Measurements from ENCODE around the gene ARMC9. TPM values are rescaled to one million over a fixed set of nuclear protein-coding genes. Genes with fewer than 3 reads are reported as not detected.

The ARMC9 gene
- total and polyA plus RNA-seq, 2 of the 13 experiments (the other 11 are each of a cell fraction or from before 2014, with no cell fraction given) = 9.1 to 12.8 TPM

DNA sequence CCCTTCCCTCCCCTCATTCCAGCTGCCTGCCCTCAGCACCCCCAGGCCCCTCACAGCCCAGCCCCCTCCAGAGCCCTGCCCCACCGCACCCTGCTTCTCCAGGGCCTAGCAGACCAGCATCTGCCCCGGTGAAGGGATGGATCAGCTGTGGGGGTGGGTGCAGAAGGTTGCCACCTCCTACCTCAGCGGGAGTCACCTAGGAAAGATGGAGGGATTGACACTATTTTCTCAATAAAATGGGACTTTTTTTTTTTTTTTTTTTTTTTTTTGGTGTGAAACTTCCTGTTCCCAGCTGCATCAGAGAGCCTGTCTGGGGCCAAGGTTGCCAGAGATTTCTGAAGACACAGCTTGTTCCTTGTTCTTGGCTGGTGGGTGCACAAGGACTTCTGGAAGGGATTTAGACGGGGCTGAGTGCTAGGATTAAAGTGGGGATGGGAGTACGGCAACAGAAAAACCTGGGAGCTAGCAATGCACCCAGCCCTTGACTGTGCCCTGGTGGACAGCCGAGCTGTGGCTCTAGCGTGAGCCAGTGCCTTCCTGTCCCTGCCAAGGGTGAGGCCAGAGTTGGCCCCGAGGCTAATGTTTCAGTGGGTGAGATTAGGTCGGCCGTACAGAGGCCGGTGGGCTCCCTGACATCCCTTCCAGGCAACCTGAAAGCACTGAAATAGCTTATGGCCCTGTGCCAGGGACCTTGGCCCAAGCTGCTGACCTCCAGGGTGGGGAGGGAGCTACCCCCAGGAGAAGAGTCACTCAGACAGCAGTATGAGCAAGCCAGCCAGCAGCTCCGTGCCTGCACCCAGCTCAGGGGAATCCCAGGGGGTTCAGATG is 201.6 kb downstream of the ARMC9 start (continued):
- TF ChIP-seq, protein P1, sequence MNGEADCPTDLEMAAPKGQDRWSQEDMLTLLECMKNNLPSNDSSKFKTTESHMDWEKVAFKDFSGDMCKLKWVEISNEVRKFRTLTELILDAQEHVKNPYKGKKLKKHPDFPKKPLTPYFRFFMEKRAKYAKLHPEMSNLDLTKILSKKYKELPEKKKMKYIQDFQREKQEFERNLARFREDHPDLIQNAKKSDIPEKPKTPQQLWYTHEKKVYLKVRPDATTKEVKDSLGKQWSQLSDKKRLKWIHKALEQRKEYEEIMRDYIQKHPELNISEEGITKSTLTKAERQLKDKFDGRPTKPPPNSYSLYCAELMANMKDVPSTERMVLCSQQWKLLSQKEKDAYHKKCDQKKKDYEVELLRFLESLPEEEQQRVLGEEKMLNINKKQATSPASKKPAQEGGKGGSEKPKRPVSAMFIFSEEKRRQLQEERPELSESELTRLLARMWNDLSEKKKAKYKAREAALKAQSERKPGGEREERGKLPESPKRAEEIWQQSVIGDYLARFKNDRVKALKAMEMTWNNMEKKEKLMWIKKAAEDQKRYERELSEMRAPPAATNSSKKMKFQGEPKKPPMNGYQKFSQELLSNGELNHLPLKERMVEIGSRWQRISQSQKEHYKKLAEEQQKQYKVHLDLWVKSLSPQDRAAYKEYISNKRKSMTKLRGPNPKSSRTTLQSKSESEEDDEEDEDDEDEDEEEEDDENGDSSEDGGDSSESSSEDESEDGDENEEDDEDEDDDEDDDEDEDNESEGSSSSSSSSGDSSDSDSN (CRISPR knock-in tag; IDR thresholded peaks at IDR 0.05) = peak; percentile 33; the same call in 1 of the 2 replicates
- TF ChIP-seq ZNF543 (CRISPR knock-in tag; IDR thresholded peaks at IDR 0.05) = no peak
- TF ChIP-seq, protein P2, sequence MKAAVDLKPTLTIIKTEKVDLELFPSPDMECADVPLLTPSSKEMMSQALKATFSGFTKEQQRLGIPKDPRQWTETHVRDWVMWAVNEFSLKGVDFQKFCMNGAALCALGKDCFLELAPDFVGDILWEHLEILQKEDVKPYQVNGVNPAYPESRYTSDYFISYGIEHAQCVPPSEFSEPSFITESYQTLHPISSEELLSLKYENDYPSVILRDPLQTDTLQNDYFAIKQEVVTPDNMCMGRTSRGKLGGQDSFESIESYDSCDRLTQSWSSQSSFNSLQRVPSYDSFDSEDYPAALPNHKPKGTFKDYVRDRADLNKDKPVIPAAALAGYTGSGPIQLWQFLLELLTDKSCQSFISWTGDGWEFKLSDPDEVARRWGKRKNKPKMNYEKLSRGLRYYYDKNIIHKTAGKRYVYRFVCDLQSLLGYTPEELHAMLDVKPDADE (CRISPR knock-in tag; IDR thresholded peaks at IDR 0.05) = no peak
- TF ChIP-seq, protein P3, sequence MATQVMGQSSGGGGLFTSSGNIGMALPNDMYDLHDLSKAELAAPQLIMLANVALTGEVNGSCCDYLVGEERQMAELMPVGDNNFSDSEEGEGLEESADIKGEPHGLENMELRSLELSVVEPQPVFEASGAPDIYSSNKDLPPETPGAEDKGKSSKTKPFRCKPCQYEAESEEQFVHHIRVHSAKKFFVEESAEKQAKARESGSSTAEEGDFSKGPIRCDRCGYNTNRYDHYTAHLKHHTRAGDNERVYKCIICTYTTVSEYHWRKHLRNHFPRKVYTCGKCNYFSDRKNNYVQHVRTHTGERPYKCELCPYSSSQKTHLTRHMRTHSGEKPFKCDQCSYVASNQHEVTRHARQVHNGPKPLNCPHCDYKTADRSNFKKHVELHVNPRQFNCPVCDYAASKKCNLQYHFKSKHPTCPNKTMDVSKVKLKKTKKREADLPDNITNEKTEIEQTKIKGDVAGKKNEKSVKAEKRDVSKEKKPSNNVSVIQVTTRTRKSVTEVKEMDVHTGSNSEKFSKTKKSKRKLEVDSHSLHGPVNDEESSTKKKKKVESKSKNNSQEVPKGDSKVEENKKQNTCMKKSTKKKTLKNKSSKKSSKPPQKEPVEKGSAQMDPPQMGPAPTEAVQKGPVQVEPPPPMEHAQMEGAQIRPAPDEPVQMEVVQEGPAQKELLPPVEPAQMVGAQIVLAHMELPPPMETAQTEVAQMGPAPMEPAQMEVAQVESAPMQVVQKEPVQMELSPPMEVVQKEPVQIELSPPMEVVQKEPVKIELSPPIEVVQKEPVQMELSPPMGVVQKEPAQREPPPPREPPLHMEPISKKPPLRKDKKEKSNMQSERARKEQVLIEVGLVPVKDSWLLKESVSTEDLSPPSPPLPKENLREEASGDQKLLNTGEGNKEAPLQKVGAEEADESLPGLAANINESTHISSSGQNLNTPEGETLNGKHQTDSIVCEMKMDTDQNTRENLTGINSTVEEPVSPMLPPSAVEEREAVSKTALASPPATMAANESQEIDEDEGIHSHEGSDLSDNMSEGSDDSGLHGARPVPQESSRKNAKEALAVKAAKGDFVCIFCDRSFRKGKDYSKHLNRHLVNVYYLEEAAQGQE (IDR thresholded peaks at IDR 0.05; ENCODE audit: borderline replicate concordance in 1 of 2, low read depth in 1 of 2, low read length in 2 of 2) = no peak
- TF ChIP-seq MEIS1 (CRISPR knock-in tag; IDR thresholded peaks at IDR 0.05; ENCODE audit: borderline replicate concordance) = no peak
- TF ChIP-seq, protein P4, sequence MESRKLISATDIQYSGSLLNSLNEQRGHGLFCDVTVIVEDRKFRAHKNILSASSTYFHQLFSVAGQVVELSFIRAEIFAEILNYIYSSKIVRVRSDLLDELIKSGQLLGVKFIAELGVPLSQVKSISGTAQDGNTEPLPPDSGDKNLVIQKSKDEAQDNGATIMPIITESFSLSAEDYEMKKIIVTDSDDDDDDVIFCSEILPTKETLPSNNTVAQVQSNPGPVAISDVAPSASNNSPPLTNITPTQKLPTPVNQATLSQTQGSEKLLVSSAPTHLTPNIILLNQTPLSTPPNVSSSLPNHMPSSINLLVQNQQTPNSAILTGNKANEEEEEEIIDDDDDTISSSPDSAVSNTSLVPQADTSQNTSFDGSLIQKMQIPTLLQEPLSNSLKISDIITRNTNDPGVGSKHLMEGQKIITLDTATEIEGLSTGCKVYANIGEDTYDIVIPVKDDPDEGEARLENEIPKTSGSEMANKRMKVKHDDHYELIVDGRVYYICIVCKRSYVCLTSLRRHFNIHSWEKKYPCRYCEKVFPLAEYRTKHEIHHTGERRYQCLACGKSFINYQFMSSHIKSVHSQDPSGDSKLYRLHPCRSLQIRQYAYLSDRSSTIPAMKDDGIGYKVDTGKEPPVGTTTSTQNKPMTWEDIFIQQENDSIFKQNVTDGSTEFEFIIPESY (CRISPR knock-in tag; IDR thresholded peaks at IDR 0.05) = no peak
- TF ChIP-seq, protein P5, sequence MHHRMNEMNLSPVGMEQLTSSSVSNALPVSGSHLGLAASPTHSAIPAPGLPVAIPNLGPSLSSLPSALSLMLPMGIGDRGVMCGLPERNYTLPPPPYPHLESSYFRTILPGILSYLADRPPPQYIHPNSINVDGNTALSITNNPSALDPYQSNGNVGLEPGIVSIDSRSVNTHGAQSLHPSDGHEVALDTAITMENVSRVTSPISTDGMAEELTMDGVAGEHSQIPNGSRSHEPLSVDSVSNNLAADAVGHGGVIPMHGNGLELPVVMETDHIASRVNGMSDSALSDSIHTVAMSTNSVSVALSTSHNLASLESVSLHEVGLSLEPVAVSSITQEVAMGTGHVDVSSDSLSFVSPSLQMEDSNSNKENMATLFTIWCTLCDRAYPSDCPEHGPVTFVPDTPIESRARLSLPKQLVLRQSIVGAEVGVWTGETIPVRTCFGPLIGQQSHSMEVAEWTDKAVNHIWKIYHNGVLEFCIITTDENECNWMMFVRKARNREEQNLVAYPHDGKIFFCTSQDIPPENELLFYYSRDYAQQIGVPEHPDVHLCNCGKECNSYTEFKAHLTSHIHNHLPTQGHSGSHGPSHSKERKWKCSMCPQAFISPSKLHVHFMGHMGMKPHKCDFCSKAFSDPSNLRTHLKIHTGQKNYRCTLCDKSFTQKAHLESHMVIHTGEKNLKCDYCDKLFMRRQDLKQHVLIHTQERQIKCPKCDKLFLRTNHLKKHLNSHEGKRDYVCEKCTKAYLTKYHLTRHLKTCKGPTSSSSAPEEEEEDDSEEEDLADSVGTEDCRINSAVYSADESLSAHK (CRISPR knock-in tag; IDR thresholded peaks at IDR 0.05; ENCODE audit: borderline replicate concordance) = no peak
- TF ChIP-seq THAP11 (CRISPR knock-in tag; IDR thresholded peaks at IDR 0.05) = 0 out of 2 replicates have a peak, but pooled peaks have one; percentile 12
- TF ChIP-seq ZNF136 (CRISPR knock-in tag; IDR thresholded peaks at IDR 0.05; ENCODE audit: low read depth) = no peak
- TF ChIP-seq SMARCE1 (IDR thresholded peaks at IDR 0.05; ENCODE audit: borderline replicate concordance) = no peak
- TF ChIP-seq, protein P6, sequence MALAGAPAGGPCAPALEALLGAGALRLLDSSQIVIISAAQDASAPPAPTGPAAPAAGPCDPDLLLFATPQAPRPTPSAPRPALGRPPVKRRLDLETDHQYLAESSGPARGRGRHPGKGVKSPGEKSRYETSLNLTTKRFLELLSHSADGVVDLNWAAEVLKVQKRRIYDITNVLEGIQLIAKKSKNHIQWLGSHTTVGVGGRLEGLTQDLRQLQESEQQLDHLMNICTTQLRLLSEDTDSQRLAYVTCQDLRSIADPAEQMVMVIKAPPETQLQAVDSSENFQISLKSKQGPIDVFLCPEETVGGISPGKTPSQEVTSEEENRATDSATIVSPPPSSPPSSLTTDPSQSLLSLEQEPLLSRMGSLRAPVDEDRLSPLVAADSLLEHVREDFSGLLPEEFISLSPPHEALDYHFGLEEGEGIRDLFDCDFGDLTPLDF (CRISPR knock-in tag; IDR thresholded peaks at IDR 0.05) = no peak
- TF ChIP-seq GABPB1 (CRISPR knock-in tag; IDR thresholded peaks at IDR 0.05) = 0 out of 2 replicates have a peak, but pooled peaks have one; percentile 24

Measured in HepG2 (cell line).